DND-41 (cell line): ENCODE measurements around the gene MYBL2.

Source experiments
- ATAC-seq: fragments of 200-7000 bp; cut with Tn5 transposase; 3 replicates; pipeline ENCODE4 v1.9.1; 2021; ENCODE audit warnings: low read depth; ENCODE audit not compliant: insufficient read depth
- DNase-seq: peaks from one replicate; pipeline ENCODE4 v3.0.0-alpha.2; 2020
- H2AFZ ChIP-seq: 2 replicates; pipeline ENCODE4 v1.6.0; 2012; ENCODE audit warnings: low read depth, low read length
- H3K27ac ChIP-seq: 2 replicates; pipeline ENCODE4 v1.5.1; 2012; ENCODE audit warnings: low read length, inconsistent platforms
- H3K27me3 ChIP-seq: fragments of 200-600 bp; sonication (generic); 2 replicates; pipeline ENCODE4 v1.6.0; 2012; ENCODE audit warnings: low read length, mild to moderate bottlenecking, inconsistent platforms; ENCODE audit not compliant: insufficient read depth, poor library complexity
- H3K36me3 ChIP-seq: 2 replicates; pipeline ENCODE4 v1.5.1; 2012; ENCODE audit warnings: low read length, inconsistent platforms; ENCODE audit not compliant: insufficient read depth
- H3K4me1 ChIP-seq: 2 replicates; pipeline ENCODE4 v1.5.1; 2012; ENCODE audit warnings: mild to moderate bottlenecking, low read length; ENCODE audit not compliant: insufficient read depth
- H3K4me2 ChIP-seq: 2 replicates; pipeline ENCODE4 v1.6.0; 2012; ENCODE audit warnings: mild to moderate bottlenecking, moderate library complexity, low read length, inconsistent platforms; ENCODE audit not compliant: insufficient read depth
- H3K4me3 ChIP-seq, 2 experiments: fragments of 200-600 bp in 1 of 2; shearing (Covaris generic) in 1 of 2; 2 replicates each; pipeline ENCODE4 v1.5.1; 2012 to 2016; ENCODE audit warnings: inconsistent platforms in 2 of 2, low read length in 2 of 2, mild to moderate bottlenecking in 2 of 2, low read depth in 1 of 2, moderate library complexity in 1 of 2
- H3K79me2 ChIP-seq: 2 replicates; pipeline ENCODE4 v1.6.0; 2012; ENCODE audit warnings: low read length, inconsistent platforms; ENCODE audit not compliant: insufficient read depth
- H3K9ac ChIP-seq: 2 replicates; pipeline ENCODE4 v1.6.0; 2012; ENCODE audit warnings: low read depth, mild to moderate bottlenecking, inconsistent platforms, low read length, moderate library complexity
- H3K9me3 ChIP-seq: 2 replicates; pipeline ENCODE4 v1.5.1; 2012; ENCODE audit warnings: low read length, moderate library complexity, mild to moderate bottlenecking, inconsistent platforms; ENCODE audit not compliant: insufficient read depth, severe bottlenecking
- H4K20me1 ChIP-seq: 2 replicates; pipeline ENCODE4 v1.6.0; 2012; ENCODE audit warnings: low read length; ENCODE audit not compliant: insufficient read depth
- CTCF ChIP-seq: IDR thresholded peaks from 2 replicates; pipeline ENCODE4 v1.5.1; 2012; ENCODE audit warnings: borderline replicate concordance, low read length, moderate library complexity, mild to moderate bottlenecking; ENCODE audit not compliant: poor library complexity, severe bottlenecking; ENCODE audit errors: extremely low read depth
- EZH2 ChIP-seq: IDR thresholded peaks from 3 replicates; pipeline ENCODE4 v1.6.1; 2012; ENCODE audit warnings: borderline replicate concordance, low read depth, mild to moderate bottlenecking, moderate library complexity, low read length, inconsistent platforms; ENCODE audit not compliant: severe bottlenecking

The MYBL2 gene

GRCh38 chr20:43711098-43711654 lies 44.3 kb downstream of the MYBL2 start:
- H3K9me3 ChIP-seq = no peaks in the 10 kb centered on the region
- no peak overlapping the region for H2AFZ ChIP-seq
- H4K20me1 ChIP-seq = peaks cover 77% of the 10 kb centered on the region
- H3K4me1 ChIP-seq = no peaks in the 10 kb centered on the region
- peaks cover 96% of the 10 kb centered on the region for H3K36me3 ChIP-seq
- peak overlapping the region; percentile 11; the same call in 1 of the 2 replicates for H3K27ac ChIP-seq
- TF ChIP-seq CTCF (no peak), EZH2 (no peak)
- H3K79me2 ChIP-seq = peaks cover 5% of the 10 kb centered on the region; the same call in 1 of the 2 replicates
- no peak for DNase-seq
- no peak overlapping the region for H3K4me2 ChIP-seq
- peak; percentile 41; the same call in 1 of the 3 replicates for ATAC-seq
- no peak overlapping the region for H3K9ac ChIP-seq
- H3K27me3 ChIP-seq = no peaks in the 10 kb centered on the region
- no peak overlapping the region for H3K4me3 ChIP-seq

GRCh38 chr20:43715044-43715443 lies 48.1 kb downstream of the MYBL2 start:
- H3K79me2 ChIP-seq = no peaks in the 10 kb centered on the region
- no peak overlapping the region for H3K9ac ChIP-seq
- H3K4me2 ChIP-seq = no peak overlapping the region
- H2AFZ ChIP-seq = no peak overlapping the region
- H3K4me1 ChIP-seq = no peaks in the 10 kb centered on the region
- peaks cover 78% of the 10 kb centered on the region for H3K36me3 ChIP-seq
- H3K9me3 ChIP-seq = no peaks in the 10 kb centered on the region
- ATAC-seq (no peak), DNase-seq (no peak)
- no peaks in the 10 kb centered on the region for H3K27me3 ChIP-seq
- H4K20me1 ChIP-seq = peaks cover 59% of the 10 kb centered on the region
- H3K27ac ChIP-seq = no peak overlapping the region
- no peak for TF ChIP-seq EZH2
- TF ChIP-seq CTCF = no peak
- H3K4me3 ChIP-seq = no peak overlapping the region

GRCh38 chr20:43715511-43715910 lies 48.6 kb downstream of the MYBL2 start:
- ATAC-seq = no peak
- Histone ChIP-seq H3K9ac (no peak overlapping the region), H3K79me2 (no peaks in the 10 kb centered on the region), H3K4me1 (no peaks in the 10 kb centered on the region), H2AFZ (no peak overlapping the region), H3K27ac (no peak overlapping the region), H3K4me2 (no peak overlapping the region), H3K4me3 (no peak overlapping the region), H3K9me3 (no peaks in the 10 kb centered on the region), H4K20me1 (peaks cover 55% of the 10 kb centered on the region), H3K36me3 (peaks cover 73% of the 10 kb centered on the region), H3K27me3 (no peaks in the 10 kb centered on the region)
- DNase-seq = no peak
- no peak for TF ChIP-seq CTCF

- H4K20me1 ChIP-seq = peaks cover 48% of the 10 kb centered on the region
- no peaks in the 10 kb centered on the region for H3K27me3 ChIP-seq
- H3K9me3 ChIP-seq = no peaks in the 10 kb centered on the region
- TF ChIP-seq EZH2 (no peak), CTCF (no peak)
- no peaks in the 10 kb centered on the region for H3K4me1 ChIP-seq
- peaks cover 67% of the 10 kb centered on the region for H3K36me3 ChIP-seq
- no peak overlapping the region for H2AFZ ChIP-seq
- no peak overlapping the region for H3K4me2 ChIP-seq
- H3K9ac ChIP-seq = no peak overlapping the region
- H3K4me3 ChIP-seq = no peak overlapping the region
- H3K27ac ChIP-seq = no peak overlapping the region
- no peaks in the 10 kb centered on the region for H3K79me2 ChIP-seq
- ATAC-seq = no peak
- DNase-seq = no peak
Observed at GRCh38 chr20:43716123-43716522, 49.2 kb downstream of the MYBL2 start.
